Activated gamma-delta T cell treated with anti-CD3 and anti-CD28 coated beads, Interleukin-2, amount 50 U/mL, for 16 hours (primary cell): Measurements from ENCODE around the gene ZYG11B.
"Not testable (repeated sequence)": the region's sequence is repeated elsewhere in the genome, so short reads cannot be mapped to it uniquely, and the experiment has no call there.

Source experiments
- DNase-seq: peaks from one replicate; pipeline ENCODE4 v3.0.0-alpha.2; 2020; ENCODE audit warnings: low read depth

Gene ZYG11B

GRCh38 chr1:52756020-52756419 is 29.8 kb downstream of the ZYG11B start:
- no peak for DNase-seq

GRCh38 chr1:52759908-52760307 is 33.7 kb downstream of the ZYG11B start:
- DNase-seq, result no peak

- no peak for DNase-seq
Measured at GRCh38 chr1:52767596-52768280, 41.5 kb downstream of the ZYG11B start.

- DNase-seq, result no peak
Measured at GRCh38 chr1:52769346-52770033, 43.2 kb downstream of the ZYG11B start.

- DNase-seq, result no peak
Measured at GRCh38 chr1:52771384-52771783, 45.1 kb downstream of the ZYG11B start.

GRCh38 chr1:52786148-52786547 is 59.9 kb downstream of the ZYG11B start:
- no peak for DNase-seq

GRCh38 chr1:52790429-52790828 is 64.2 kb downstream of the ZYG11B start:
- DNase-seq, result not testable (repeated sequence)

- DNase-seq, result no peak
Measured at GRCh38 chr1:52792036-52792435, 65.8 kb downstream of the ZYG11B start.

- DNase-seq, result not testable (repeated sequence)
Measured at GRCh38 chr1:52793717-52794116, 67.5 kb downstream of the ZYG11B start.

- no peak for DNase-seq
Measured at GRCh38 chr1:52795464-52795863, 69.2 kb downstream of the ZYG11B start.

GRCh38 chr1:52798331-52798730 is 72.1 kb downstream of the ZYG11B start:
- no peak for DNase-seq

GRCh38 chr1:52801011-52801410 is 74.8 kb downstream of the ZYG11B start:
- DNase-seq, result no peak

- DNase-seq, result not testable (repeated sequence)
Measured at GRCh38 chr1:52804083-52804482, 77.8 kb downstream of the ZYG11B start.

GRCh38 chr1:52814465-52814864 is 88.2 kb downstream of the ZYG11B start:
- no peak for DNase-seq

- not testable (repeated sequence) for DNase-seq
Measured at GRCh38 chr1:52820830-52821229, 94.6 kb downstream of the ZYG11B start.

GRCh38 chr1:52825868-52826267 is 99.6 kb downstream of the ZYG11B start:
- DNase-seq, result no peak

GRCh38 chr1:52834798-52835197 is 108.5 kb downstream of the ZYG11B start:
- no peak for DNase-seq

- no peak for DNase-seq
Measured at GRCh38 chr1:52836035-52836434, 109.8 kb downstream of the ZYG11B start.

- not testable (repeated sequence) for DNase-seq
Measured at GRCh38 chr1:52839175-52839574, 112.9 kb downstream of the ZYG11B start.

GRCh38 chr1:52842643-52843310 is 116.5 kb downstream of the ZYG11B start, which contains the start of gene ZYG11A:
Gene ZYG11A (plus strand): TSS chr1:52842760. CDS start chr1:52842884, 124 bp downstream.
- DNase-seq, result peak; percentile 45

- DNase-seq, result not testable (repeated sequence)
Measured at GRCh38 chr1:52845119-52845518, 118.9 kb downstream of the ZYG11B start.

- no peak for DNase-seq
Measured at GRCh38 chr1:52848423-52848822, 122.2 kb downstream of the ZYG11B start.

- no peak for DNase-seq
Measured at GRCh38 chr1:52850951-52851350, 124.7 kb downstream of the ZYG11B start.
